IMR-90 (cell line): ENCODE data around the gene ZNF618. TPM values are rescaled to one million over a fixed set of nuclear protein-coding genes. Genes with fewer than 3 reads are reported as not detected.
A peak's percentile ranks its signal among the peaks of the same experiment; 100 is the strongest.

Experiments
- ATAC-seq: fragments of 200-7000 bp; cut with Tn5 transposase; 2 replicates; pipeline ENCODE4 v1.9.1; 2020; ENCODE audit warnings: low read depth, mild to moderate bottlenecking, moderate library complexity
- BruUV-seq: library from RNA; stranded (reverse); fragments of 400-500 nt; replicated peaks from 2 replicates; lab custom pipeline; 2021; lab: Mats Ljungman, UMichigan
- CTCF ChIA-PET: fragments of 300-600 bp; formaldehyde crosslinking; extraction: SDS; loops from one replicate; lab custom pipeline; 2021; ENCODE audit warnings: antibody characterized with exemption; lab: Yijun Ruan, JAX
- POLR2A ChIA-PET: fragments of 300-600 bp; sonication (Branson Sonifier 250); formaldehyde crosslinking; loops from one replicate; lab custom pipeline; 2022; ENCODE audit warnings: antibody characterized with exemption; ENCODE audit not compliant: unreplicated experiment; lab: Charles Lee
- DNase-seq: peaks from one replicate; pipeline ENCODE4 v3.0.0; 2013
- H2AFZ ChIP-seq: replicated peaks from 2 replicates; pipeline ENCODE3; 2013; ENCODE audit warnings: low read length, mild to moderate bottlenecking; ENCODE audit not compliant: poor library complexity
- H2AK5ac ChIP-seq: 2 replicates; pipeline ENCODE4 v1.6.1; 2013; ENCODE audit warnings: low read depth, low read length, inconsistent platforms
- H2AK9ac ChIP-seq: replicated peaks from 2 replicates; pipeline ENCODE3; 2013; ENCODE audit warnings: mild to moderate bottlenecking, low read depth, low read length, moderate library complexity; ENCODE audit not compliant: poor library complexity
- H2BK120ac ChIP-seq: 2 replicates; pipeline ENCODE4 v1.6.1; 2013; ENCODE audit warnings: low read depth, low read length, inconsistent platforms
- H2BK15ac ChIP-seq: 3 replicates; pipeline ENCODE4 v1.6.1; 2013; ENCODE audit warnings: low read depth, low read length, inconsistent platforms
- H2BK20ac ChIP-seq: 2 replicates; pipeline ENCODE4 v1.6.1; 2013; ENCODE audit warnings: low read depth, mild to moderate bottlenecking, inconsistent platforms, low read length, moderate library complexity
- H2BK5ac ChIP-seq: 2 replicates; pipeline ENCODE4 v1.6.1; 2013; ENCODE audit warnings: mild to moderate bottlenecking, low read depth, low read length, inconsistent platforms; ENCODE audit not compliant: poor library complexity, severe bottlenecking
- H3K14ac ChIP-seq: replicated peaks from 2 replicates; pipeline ENCODE4 v1.6.1; 2013; ENCODE audit warnings: low read depth, low read length, inconsistent platforms
- H3K18ac ChIP-seq: 2 replicates; pipeline ENCODE4 v1.6.1; 2013; ENCODE audit warnings: low read depth, low read length, control low read depth
- H3K23ac ChIP-seq: 2 replicates; pipeline ENCODE4 v1.6.1; 2013; ENCODE audit warnings: low read depth, low read length, inconsistent platforms
- H3K27ac ChIP-seq: 2 replicates; pipeline ENCODE4 v1.5.1; 2013; ENCODE audit warnings: mild to moderate bottlenecking, control low read depth, low read length; ENCODE audit not compliant: insufficient read depth
- H3K27me3 ChIP-seq: 2 replicates; pipeline ENCODE4 v1.6.1; 2013; ENCODE audit warnings: low read length; ENCODE audit not compliant: control insufficient read depth, insufficient read depth
- H3K36me3 ChIP-seq: 2 replicates; pipeline ENCODE4 v1.6.1; 2013; ENCODE audit warnings: low read length, mixed read lengths; ENCODE audit not compliant: control insufficient read depth, insufficient read depth
- H3K4ac ChIP-seq: 2 replicates; pipeline ENCODE4 v1.6.1; 2013; ENCODE audit warnings: low read depth, low read length, inconsistent platforms
- H3K4me1 ChIP-seq: 2 replicates; pipeline ENCODE4 v1.6.1; 2013; ENCODE audit warnings: low read length, mixed read lengths; ENCODE audit not compliant: control insufficient read depth, insufficient read depth
- H3K4me2 ChIP-seq: 2 replicates; pipeline ENCODE4 v1.6.1; 2013; ENCODE audit warnings: low read depth, mild to moderate bottlenecking, control low read depth, low read length, moderate library complexity
- H3K4me3 ChIP-seq: 2 replicates; pipeline ENCODE4 v1.5.1; 2013; ENCODE audit warnings: low read depth, mild to moderate bottlenecking, control low read depth, low read length, moderate library complexity; ENCODE audit not compliant: insufficient read depth
- H3K56ac ChIP-seq: 2 replicates; pipeline ENCODE4 v1.6.1; 2013; ENCODE audit warnings: low read length, inconsistent platforms; ENCODE audit not compliant: insufficient read depth; ENCODE audit errors: extremely low read depth
- H3K79me1 ChIP-seq, 2 experiments: 2 replicates each; pipeline ENCODE4 v1.6.1; 2013; ENCODE audit warnings: low read length in 2 of 2, inconsistent platforms in 1 of 2, low read depth in 1 of 2
- H3K9ac ChIP-seq: 2 replicates; pipeline ENCODE4 v1.6.1; 2013; ENCODE audit warnings: low read depth, low read length, control low read depth
- H3K9me1 ChIP-seq: 2 replicates; pipeline ENCODE4 v1.6.1; 2013; ENCODE audit warnings: low read length, inconsistent platforms; ENCODE audit not compliant: insufficient read depth
- H3K9me3 ChIP-seq: 2 replicates; pipeline ENCODE4 v1.6.1; 2013; ENCODE audit warnings: low read length; ENCODE audit not compliant: control insufficient read depth, insufficient read depth
- H4K20me1 ChIP-seq: 2 replicates; pipeline ENCODE4 v1.6.1; 2013; ENCODE audit warnings: low read length, inconsistent platforms; ENCODE audit not compliant: insufficient read depth
- H4K5ac ChIP-seq: 2 replicates; pipeline ENCODE4 v1.6.1; 2013; ENCODE audit warnings: mild to moderate bottlenecking, low read depth, low read length, control low read depth
- H4K8ac ChIP-seq, 2 experiments: 2 replicates each; pipeline ENCODE4 v1.6.1; 2013; ENCODE audit warnings: low read depth in 2 of 2, low read length in 2 of 2, control low read depth in 1 of 2, inconsistent platforms in 1 of 2
- H4K91ac ChIP-seq: 2 replicates; pipeline ENCODE4 v1.6.1; 2013; ENCODE audit warnings: low read depth, low read length, inconsistent platforms; ENCODE audit not compliant: insufficient read depth
- CEBPB ChIP-seq: IDR thresholded peaks from 2 replicates; pipeline ENCODE4 v1.6.1; 2012; ENCODE audit warnings: low read depth, low read length, improper control_type of control experiment
- ELK1 ChIP-seq: fragments of 150-350 bp; IDR thresholded peaks from 2 replicates; pipeline ENCODE4 v1.6.1; 2016; ENCODE audit warnings: low read depth, mild to moderate bottlenecking, low read length, moderate library complexity, borderline replicate concordance
- MAZ ChIP-seq: IDR thresholded peaks from 2 replicates; pipeline ENCODE4 v1.6.1; 2012; ENCODE audit warnings: low read depth, mild to moderate bottlenecking, low read length, improper control_type of control experiment, moderate library complexity, borderline replicate concordance
- NFE2L2 ChIP-seq: fragments of 150-350 bp; IDR thresholded peaks from 2 replicates; pipeline ENCODE4 v1.6.1; 2016; ENCODE audit warnings: low read depth, mild to moderate bottlenecking, low read length
- POLR2A ChIP-seq: IDR thresholded peaks from 2 replicates; pipeline ENCODE4 v1.6.1; 2012; ENCODE audit warnings: mild to moderate bottlenecking, low read depth, low read length
- RAD21 ChIP-seq: IDR thresholded peaks from 2 replicates; pipeline ENCODE4 v1.6.1; 2012; ENCODE audit warnings: low read length, improper control_type of control experiment
- RCOR1 ChIP-seq: IDR thresholded peaks from 2 replicates; pipeline ENCODE4 v1.6.1; 2012; ENCODE audit warnings: mild to moderate bottlenecking, low read length, improper control_type of control experiment; ENCODE audit not compliant: insufficient replicate concordance
- WGBS, 2 experiments: methylation state at CpG; one replicate each; pipeline versions ENCODE4 v1.1.5 to v1.1.7; 2013; ENCODE audit warnings: missing lambda C conversion rate in 2 of 2; ENCODE audit not compliant: insufficient read length in 1 of 2; ENCODE audit errors: extremely low coverage in 2 of 2; 5-methylcytosine and 5-hydroxymethylcytosine counted together
- dilution Hi-C: fragments of 300-500 bp; cut with HindIII; formaldehyde crosslinking; loops from one replicate; pipeline ENCODE4 v1.14.3; 2018; ENCODE audit warnings: low sequenced_read_pairs; ENCODE audit not compliant: unreplicated experiment
- in situ Hi-C: fragments of 300-500 bp; cut with MboI; formaldehyde crosslinking; loops from 3 replicates; pipeline ENCODE4 v1.14.3; 2019; ENCODE audit warnings: low sequenced_read_pairs, inconsistent platforms, mixed read lengths
- intact Hi-C: fragments of 100-400 bp; cut with micrococcal nuclease; formaldehyde crosslinking; loops from 2 replicates; pipeline ENCODE4 v1.10.0; 2022
- polyA plus RNA-seq, 3 experiments: library from polyadenylated mRNA; depleted of rRNA; stranded (reverse); fragments of >200 nt; gene quantifications; 2 replicates each; pipeline ENCODE4 v1.2.3, GENCODE V29; 2012; ENCODE audit warnings: low replicate concordance in 1 of 3
- total RNA-seq: library from RNA; depleted of rRNA; stranded (reverse); fragments of >200 nt; gene quantifications from 2 replicates; pipeline ENCODE4 v1.2.3, GENCODE V29; 2012
- TF ChIP-seq, protein P1 (sequence below): conservative IDR thresholded peaks from 2 replicates; pipeline ENCODE4 v1.5.1; 2012; ENCODE audit warnings: mild to moderate bottlenecking, low read depth, low read length, improper control_type of control experiment

ZNF618 gene
- total and polyA plus RNA-seq, 2 of the 4 experiments (the other 2 are of a cell fraction), result 8.2 to 9.4 TPM

DNA sequence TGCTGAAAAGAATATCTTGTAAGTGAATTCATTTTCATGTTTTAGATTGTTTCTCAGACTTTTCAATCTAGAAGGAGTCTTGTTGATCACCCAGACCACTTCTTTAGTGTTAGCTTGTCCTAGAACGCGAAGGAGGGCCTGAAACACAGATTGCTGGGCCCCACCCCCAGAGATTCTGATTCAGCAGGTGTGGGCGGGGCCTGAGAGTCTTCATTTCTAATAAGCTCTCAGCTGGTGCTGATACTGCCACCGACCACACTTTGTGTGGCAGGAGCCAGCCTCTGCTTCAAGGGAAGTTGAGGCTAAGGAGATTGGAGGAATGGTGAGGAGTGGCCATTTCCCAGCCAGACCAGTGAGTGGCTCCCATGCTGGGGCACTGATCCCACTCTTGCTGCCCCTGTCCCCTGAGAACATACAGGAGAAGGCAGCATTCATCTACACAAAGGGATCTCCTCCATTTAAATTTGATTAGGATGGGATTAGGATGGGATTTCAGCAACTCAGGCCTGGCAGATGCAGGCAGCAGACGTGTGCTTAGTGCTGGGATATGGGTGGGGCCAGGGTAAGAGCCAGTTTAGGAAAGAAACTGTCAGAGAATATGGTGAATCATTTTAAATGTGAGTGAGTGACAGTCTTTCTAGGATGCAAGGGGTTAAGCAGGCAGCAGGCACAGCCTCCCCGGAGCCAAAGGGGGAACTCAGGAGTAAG is 35.9 kb downstream of the ZNF618 start:
- Histone ChIP-seq H3K36me3 (peaks cover 3% of the 10 kb centered on the region), H3K27me3 (no peaks in the 10 kb centered on the region), H3K4ac (peak overlapping the region; percentile 29; the same call in 1 of the 2 replicates), H4K8ac (no peak overlapping the region), H3K14ac (no peak overlapping the region), H3K27ac (no peak overlapping the region), H3K23ac (no peak overlapping the region), H3K9ac (no peak overlapping the region), H2AK5ac (no peak overlapping the region), H3K4me2 (no peak overlapping the region), H2AK9ac (no peak overlapping the region), H3K79me1 (peaks cover 55 to 91% of the 10 kb centered on the region in 2 experiments), H3K4me3 (no peak overlapping the region), H3K4me1 (peaks cover 3% of the 10 kb centered on the region; the same call in 1 of the 2 replicates), H4K5ac (no peak overlapping the region), H2BK120ac (no peak overlapping the region), H2AFZ (no peak overlapping the region), H3K56ac (no peak overlapping the region), H3K9me3 (no peaks in the 10 kb centered on the region), H3K9me1 (peaks cover 27% of the 10 kb centered on the region; the same call in 1 of the 2 replicates), H2BK20ac (no peak overlapping the region), H3K18ac (no peak overlapping the region), H4K20me1 (peaks cover 64% of the 10 kb centered on the region), H4K91ac (no peak overlapping the region), H2BK5ac (no peak overlapping the region), H2BK15ac (no peak overlapping the region)
- POLR2A ChIA-PET, result no interaction called here
- BruUV-seq, result no TSS peak
- no peak for ATAC-seq
- CTCF ChIA-PET, result no interaction called here
- TF ChIP-seq NFE2L2, result no peak
- no peak for TF ChIP-seq RCOR1
- no peak for TF ChIP-seq RAD21
- TF ChIP-seq MAZ, result no peak
- no peak for TF ChIP-seq CEBPB
- TF ChIP-seq POLR2A, result no peak
- no peak for TF ChIP-seq ELK1
- TF ChIP-seq, protein P1, sequence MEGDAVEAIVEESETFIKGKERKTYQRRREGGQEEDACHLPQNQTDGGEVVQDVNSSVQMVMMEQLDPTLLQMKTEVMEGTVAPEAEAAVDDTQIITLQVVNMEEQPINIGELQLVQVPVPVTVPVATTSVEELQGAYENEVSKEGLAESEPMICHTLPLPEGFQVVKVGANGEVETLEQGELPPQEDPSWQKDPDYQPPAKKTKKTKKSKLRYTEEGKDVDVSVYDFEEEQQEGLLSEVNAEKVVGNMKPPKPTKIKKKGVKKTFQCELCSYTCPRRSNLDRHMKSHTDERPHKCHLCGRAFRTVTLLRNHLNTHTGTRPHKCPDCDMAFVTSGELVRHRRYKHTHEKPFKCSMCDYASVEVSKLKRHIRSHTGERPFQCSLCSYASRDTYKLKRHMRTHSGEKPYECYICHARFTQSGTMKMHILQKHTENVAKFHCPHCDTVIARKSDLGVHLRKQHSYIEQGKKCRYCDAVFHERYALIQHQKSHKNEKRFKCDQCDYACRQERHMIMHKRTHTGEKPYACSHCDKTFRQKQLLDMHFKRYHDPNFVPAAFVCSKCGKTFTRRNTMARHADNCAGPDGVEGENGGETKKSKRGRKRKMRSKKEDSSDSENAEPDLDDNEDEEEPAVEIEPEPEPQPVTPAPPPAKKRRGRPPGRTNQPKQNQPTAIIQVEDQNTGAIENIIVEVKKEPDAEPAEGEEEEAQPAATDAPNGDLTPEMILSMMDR, result no peak
- in situ Hi-C loops (no loop called here), dilution Hi-C loops (no loop called here), intact Hi-C loops (no loop called here)
- DNase-seq, result no peak
- WGBS, 2 experiments, result 100% methylated on average over 1 of the region's 6 CpGs; no CpG with 5 or more reads in 1 of the 2 experiments
